ENCODE data around the gene SCLY. TPM values are rescaled to one million over a fixed set of nuclear protein-coding genes. Genes with fewer than 3 reads are reported as not detected.

SCLY gene
- total and polyA plus RNA-seq, 2 of the 13 experiments (the other 11 are each of a cell fraction or from before 2014, with no cell fraction given) = 27.9 to 38.6 TPM

GRCh38 chr2:238060542-238061314 is at the start of gene SCLY (continued):
- peak; percentile 84; the same call in 1 of the 2 replicates for TF ChIP-seq ZBTB10 (CRISPR knock-in tag; IDR thresholded peaks at IDR 0.05; ENCODE audit: borderline replicate concordance)
- peak; percentile 48; the same call in 1 of the 2 replicates for TF ChIP-seq REXO4 (CRISPR knock-in tag; IDR thresholded peaks at IDR 0.05; ENCODE audit: borderline replicate concordance)
- TF ChIP-seq ZNF75D (CRISPR knock-in tag; IDR thresholded peaks at IDR 0.05; ENCODE audit: borderline replicate concordance) = no peak
- TF ChIP-seq, protein P1, sequence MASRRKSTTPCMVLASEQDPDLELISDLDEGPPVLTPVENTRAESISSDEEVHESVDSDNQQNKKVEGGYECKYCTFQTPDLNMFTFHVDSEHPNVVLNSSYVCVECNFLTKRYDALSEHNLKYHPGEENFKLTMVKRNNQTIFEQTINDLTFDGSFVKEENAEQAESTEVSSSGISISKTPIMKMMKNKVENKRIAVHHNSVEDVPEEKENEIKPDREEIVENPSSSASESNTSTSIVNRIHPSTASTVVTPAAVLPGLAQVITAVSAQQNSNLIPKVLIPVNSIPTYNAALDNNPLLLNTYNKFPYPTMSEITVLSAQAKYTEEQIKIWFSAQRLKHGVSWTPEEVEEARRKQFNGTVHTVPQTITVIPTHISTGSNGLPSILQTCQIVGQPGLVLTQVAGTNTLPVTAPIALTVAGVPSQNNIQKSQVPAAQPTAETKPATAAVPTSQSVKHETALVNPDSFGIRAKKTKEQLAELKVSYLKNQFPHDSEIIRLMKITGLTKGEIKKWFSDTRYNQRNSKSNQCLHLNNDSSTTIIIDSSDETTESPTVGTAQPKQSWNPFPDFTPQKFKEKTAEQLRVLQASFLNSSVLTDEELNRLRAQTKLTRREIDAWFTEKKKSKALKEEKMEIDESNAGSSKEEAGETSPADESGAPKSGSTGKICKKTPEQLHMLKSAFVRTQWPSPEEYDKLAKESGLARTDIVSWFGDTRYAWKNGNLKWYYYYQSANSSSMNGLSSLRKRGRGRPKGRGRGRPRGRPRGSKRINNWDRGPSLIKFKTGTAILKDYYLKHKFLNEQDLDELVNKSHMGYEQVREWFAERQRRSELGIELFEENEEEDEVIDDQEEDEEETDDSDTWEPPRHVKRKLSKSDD (CRISPR knock-in tag; IDR thresholded peaks at IDR 0.05; ENCODE audit: low read depth) = peak; percentile 87
- TF ChIP-seq HOXA3 (CRISPR knock-in tag; IDR thresholded peaks at IDR 0.05) = peak; percentile 95
- TF ChIP-seq ZSCAN21 (CRISPR knock-in tag; IDR thresholded peaks at IDR 0.05; ENCODE audit: borderline replicate concordance) = no peak; the same call in none of the 2 replicates
- TF ChIP-seq FOXM1 (CRISPR knock-in tag; IDR thresholded peaks at IDR 0.05) = no peak
- TF ChIP-seq MIER3 (CRISPR knock-in tag; IDR thresholded peaks at IDR 0.05; ENCODE audit: borderline replicate concordance) = peak; percentile 43; the same call in 1 of the 2 replicates
- no peak; the same call in 1 of the 2 replicates for TF ChIP-seq FOSL1 (CRISPR knock-in tag; IDR thresholded peaks at IDR 0.05; ENCODE audit: borderline replicate concordance)
- TF ChIP-seq SCMH1 (CRISPR knock-in tag; IDR thresholded peaks at IDR 0.05; ENCODE audit: borderline replicate concordance) = no peak
- TF ChIP-seq DBP (CRISPR knock-in tag; IDR thresholded peaks at IDR 0.05; ENCODE audit: not compliant biosample characterization) = no peak
- TF ChIP-seq, protein P2, sequence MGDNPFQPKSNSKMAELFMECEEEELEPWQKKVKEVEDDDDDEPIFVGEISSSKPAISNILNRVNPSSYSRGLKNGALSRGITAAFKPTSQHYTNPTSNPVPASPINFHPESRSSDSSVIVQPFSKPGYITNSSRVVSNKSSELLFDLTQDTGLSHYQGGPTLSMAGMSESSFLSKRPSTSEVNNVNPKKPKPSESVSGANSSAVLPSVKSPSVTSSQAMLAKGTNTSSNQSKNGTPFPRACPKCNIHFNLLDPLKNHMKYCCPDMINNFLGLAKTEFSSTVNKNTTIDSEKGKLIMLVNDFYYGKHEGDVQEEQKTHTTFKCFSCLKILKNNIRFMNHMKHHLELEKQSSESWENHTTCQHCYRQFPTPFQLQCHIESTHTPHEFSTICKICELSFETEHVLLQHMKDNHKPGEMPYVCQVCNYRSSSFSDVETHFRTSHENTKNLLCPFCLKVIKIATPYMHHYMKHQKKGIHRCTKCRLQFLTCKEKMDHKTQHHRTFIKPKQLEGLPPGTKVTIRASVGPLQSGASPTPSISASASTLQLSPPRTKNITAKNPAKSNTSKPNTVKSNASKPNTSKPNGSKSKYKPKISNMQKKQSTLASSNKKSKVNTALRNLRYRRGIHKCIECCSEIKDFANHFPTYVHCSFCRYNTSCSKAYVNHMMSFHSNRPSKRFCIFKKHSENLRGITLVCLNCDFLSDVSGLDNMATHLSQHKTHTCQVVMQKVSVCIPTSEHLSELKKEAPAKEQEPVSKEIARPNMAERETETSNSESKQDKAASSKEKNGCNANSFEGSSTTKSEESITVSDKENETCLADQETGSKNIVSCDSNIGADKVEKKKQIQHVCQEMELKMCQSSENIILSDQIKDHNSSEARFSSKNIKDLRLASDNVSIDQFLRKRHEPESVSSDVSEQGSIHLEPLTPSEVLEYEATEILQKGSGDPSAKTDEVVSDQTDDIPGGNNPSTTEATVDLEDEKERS (CRISPR knock-in tag; IDR thresholded peaks at IDR 0.05) = peak; percentile 70; the same call in 1 of the 2 replicates
- TF ChIP-seq PTBP1 (IDR thresholded peaks at IDR 0.05; ENCODE audit: low read depth, low read length, poor library complexity, severe bottlenecking) = no peak
- peak; percentile 92 for TF ChIP-seq BRD4 (CRISPR knock-in tag; IDR thresholded peaks at IDR 0.05)
- TF ChIP-seq JUNB (CRISPR knock-in tag; IDR thresholded peaks at IDR 0.05; ENCODE audit: borderline replicate concordance) = no peak
- 0 out of 2 replicates have a peak, but pooled peaks have one; percentile 57 for TF ChIP-seq ZNF3 (CRISPR knock-in tag; IDR thresholded peaks at IDR 0.05)
- no peak for TF ChIP-seq HOMEZ (CRISPR knock-in tag; IDR thresholded peaks at IDR 0.05; ENCODE audit: low read depth)
